HFF-Myc (cell line): Measurements from ENCODE around the gene NEB.

Experiments
- DNase-seq: peaks from one replicate; pipeline ENCODE4 v3.0.0-alpha.2; 2011; ENCODE audit warnings: low read depth; ENCODE audit errors: extremely low read depth
- H3K4me3 ChIP-seq: replicated peaks from 2 replicates; pipeline ENCODE4 v1.5.1; 2011; ENCODE audit warnings: low read depth, mild to moderate bottlenecking, control low read depth, low read length
- TF ChIP-seq, protein P1 (sequence below): IDR thresholded peaks from 2 replicates; pipeline ENCODE4 v1.5.1; 2012; ENCODE audit warnings: mild to moderate bottlenecking, low read depth, low read length, control low read depth; ENCODE audit errors: missing control alignments

The NEB gene, protein sequence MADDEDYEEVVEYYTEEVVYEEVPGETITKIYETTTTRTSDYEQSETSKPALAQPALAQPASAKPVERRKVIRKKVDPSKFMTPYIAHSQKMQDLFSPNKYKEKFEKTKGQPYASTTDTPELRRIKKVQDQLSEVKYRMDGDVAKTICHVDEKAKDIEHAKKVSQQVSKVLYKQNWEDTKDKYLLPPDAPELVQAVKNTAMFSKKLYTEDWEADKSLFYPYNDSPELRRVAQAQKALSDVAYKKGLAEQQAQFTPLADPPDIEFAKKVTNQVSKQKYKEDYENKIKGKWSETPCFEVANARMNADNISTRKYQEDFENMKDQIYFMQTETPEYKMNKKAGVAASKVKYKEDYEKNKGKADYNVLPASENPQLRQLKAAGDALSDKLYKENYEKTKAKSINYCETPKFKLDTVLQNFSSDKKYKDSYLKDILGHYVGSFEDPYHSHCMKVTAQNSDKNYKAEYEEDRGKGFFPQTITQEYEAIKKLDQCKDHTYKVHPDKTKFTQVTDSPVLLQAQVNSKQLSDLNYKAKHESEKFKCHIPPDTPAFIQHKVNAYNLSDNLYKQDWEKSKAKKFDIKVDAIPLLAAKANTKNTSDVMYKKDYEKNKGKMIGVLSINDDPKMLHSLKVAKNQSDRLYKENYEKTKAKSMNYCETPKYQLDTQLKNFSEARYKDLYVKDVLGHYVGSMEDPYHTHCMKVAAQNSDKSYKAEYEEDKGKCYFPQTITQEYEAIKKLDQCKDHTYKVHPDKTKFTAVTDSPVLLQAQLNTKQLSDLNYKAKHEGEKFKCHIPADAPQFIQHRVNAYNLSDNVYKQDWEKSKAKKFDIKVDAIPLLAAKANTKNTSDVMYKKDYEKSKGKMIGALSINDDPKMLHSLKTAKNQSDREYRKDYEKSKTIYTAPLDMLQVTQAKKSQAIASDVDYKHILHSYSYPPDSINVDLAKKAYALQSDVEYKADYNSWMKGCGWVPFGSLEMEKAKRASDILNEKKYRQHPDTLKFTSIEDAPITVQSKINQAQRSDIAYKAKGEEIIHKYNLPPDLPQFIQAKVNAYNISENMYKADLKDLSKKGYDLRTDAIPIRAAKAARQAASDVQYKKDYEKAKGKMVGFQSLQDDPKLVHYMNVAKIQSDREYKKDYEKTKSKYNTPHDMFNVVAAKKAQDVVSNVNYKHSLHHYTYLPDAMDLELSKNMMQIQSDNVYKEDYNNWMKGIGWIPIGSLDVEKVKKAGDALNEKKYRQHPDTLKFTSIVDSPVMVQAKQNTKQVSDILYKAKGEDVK (N-terminal part only)

DNA sequence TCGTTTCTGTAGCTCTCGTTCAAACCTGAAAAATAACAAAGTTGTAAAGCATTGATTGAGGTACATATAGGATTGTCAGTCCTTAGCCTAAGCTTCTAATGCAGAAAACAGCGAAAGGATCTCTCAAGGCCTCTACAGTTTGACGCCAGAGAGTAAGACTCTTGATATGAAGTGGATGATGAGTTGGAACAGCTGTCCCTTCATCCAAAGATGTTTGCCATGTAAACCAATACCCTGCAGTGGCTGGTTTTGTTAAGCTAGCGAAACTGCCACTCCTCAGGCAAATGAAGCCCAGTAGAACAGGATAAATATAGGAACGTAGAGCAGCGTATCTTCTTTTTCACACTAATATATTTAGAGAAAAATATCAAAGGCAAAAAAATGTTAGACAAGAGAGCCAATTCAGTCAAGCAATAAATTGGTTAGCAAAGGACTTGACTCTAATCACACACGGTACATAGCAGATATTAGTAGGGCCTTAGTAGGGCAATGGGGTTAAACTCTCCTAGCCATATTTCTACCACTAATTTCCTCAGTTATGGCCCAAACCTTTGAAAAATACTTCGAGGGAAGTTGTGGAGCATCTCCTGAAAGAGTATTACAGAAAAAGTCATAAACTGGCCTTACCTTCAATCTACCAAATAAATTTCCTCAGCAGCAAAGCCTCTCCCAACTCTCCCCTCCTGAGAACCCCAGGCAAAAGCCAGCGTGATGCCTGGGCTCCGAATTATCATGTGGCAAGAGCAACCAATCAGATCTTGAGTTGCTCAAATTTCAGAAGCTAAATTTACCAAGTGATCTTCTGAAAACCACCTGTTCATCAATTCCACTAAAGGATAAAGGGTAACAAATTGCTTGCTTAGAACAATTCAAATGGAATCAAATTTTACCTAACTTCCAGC is at the start of gene NEB:
NEB (minus strand) TSS at position 706 of the 902 bp plus-strand sequence. CDS start 1,320 bp downstream, outside the sequence.
- DNase-seq, result no peak
- TF ChIP-seq, protein P1, sequence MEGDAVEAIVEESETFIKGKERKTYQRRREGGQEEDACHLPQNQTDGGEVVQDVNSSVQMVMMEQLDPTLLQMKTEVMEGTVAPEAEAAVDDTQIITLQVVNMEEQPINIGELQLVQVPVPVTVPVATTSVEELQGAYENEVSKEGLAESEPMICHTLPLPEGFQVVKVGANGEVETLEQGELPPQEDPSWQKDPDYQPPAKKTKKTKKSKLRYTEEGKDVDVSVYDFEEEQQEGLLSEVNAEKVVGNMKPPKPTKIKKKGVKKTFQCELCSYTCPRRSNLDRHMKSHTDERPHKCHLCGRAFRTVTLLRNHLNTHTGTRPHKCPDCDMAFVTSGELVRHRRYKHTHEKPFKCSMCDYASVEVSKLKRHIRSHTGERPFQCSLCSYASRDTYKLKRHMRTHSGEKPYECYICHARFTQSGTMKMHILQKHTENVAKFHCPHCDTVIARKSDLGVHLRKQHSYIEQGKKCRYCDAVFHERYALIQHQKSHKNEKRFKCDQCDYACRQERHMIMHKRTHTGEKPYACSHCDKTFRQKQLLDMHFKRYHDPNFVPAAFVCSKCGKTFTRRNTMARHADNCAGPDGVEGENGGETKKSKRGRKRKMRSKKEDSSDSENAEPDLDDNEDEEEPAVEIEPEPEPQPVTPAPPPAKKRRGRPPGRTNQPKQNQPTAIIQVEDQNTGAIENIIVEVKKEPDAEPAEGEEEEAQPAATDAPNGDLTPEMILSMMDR, result no peak
- no peak within 1 kb of the TSS for H3K4me3 ChIP-seq

DNA sequence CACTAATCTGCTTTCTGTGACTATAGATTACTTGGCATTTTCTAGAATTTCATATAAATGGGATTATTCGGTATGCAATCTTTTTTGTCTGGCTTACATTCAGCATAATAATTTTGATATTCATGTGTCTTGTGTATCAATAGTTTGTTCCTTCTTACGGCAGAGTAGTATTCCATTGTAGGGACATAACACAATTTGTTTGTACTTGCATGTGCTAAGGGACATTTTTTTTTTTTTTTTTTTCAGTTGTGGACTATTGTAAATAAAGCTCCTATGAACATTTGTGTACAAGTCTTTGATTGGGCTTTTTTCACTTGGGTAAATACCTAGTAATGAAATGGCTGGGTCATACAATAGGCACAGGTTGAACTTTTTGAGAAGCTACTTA is 48.9 kb upstream of the NEB start:
- H3K4me3 ChIP-seq, result no peak overlapping the region
- TF ChIP-seq, protein P1, result no peak
- no peak for DNase-seq

DNA sequence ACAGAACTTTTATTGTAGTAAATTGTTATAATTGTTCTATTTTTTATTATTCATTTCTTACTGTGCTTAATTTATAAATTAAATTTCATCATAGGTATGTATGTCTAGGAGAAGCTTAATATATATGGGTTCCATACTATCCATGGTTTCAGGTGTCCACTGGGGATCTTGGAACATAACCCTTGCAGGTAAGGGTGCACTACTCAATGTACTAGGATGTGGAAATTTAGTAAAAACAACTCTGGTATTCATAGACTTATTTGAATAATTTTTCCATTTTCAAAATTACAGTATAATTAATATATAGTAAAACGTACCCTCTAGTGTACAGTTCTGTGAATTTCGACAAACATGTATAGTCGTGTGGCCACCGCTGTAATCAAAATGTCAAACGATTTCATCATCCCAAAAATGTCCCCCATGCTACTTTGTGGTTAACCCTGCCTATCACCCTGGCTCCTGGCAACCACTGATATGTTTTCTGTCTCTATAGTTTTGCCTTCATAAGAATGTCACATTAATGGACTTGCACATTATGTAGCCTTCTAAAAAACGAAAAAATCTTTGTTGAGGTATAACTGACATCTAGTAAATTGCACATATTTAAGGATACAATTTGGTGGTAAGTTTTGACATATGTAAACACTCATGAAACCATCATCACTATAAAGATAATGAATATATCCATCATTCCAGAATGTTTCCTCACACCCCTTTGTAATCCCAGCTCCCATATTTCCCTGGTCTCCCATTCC is 48.3 kb upstream of the NEB start:
- DNase-seq, result no peak
- TF ChIP-seq, protein P1, result no peak

DNA sequence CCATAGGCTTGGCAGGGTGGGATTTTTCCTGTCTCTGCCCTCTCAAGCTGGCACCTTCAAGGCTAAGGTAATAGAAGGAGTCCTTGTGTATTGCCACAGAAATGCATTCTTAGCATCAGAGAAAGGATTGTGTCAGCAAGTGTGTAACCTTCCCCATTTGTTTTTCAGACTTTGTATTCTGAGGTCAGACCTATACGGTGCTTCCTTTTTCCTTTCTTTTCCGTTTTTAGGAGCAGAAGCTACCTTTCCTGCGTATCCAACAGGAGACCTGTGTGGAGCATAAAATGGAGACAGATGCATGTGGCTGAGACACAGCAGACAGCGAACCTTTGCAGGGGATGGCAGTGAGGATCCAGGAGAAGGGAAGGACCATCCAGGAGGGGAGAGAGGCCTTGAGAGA is 47.4 kb upstream of the NEB start:
- no peak for DNase-seq
- no peak overlapping the region for H3K4me3 ChIP-seq
- TF ChIP-seq, protein P1, result no peak

More for the DNA sequence above, 48.3 kb upstream of the NEB start:
- H3K4me3 ChIP-seq, result no peak overlapping the region

DNA sequence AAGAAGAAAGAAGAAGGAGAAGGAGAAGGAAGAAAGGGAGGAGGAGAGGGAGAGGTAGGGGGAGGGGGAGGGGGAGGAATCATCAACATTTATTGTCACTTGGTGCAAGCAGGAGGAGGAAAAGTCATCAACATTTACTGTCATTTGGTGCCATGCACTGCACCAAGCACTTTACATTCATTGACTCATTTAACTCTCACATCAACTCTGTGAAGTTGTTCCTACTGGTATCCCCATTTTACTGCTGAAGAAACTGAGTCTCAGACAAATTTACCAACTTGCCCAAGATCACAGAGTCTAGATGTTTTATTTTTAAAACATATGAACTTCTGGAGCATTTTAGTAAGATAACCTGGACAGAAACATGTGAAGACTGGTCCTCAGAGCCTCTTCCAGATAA is 46.7 kb upstream of the NEB start:
- TF ChIP-seq, protein P1, result no peak
- no peak for DNase-seq
- no peak overlapping the region for H3K4me3 ChIP-seq
